ENCODE measurements around the gene FAM13B. TPM values are rescaled to one million over a fixed set of nuclear protein-coding genes. Genes with fewer than 3 reads are reported as not detected.
"Not testable (repeated sequence)": the region's sequence is repeated elsewhere in the genome, so short reads cannot be mapped to it uniquely, and the experiment has no call there.

FAM13B gene
- polyA plus RNA-seq, 1 of the 3 experiments (the other 2 are of a cell fraction) = 13.0 TPM

- ChIA-PET POLR2A (no interaction called here), CTCF (interaction anchor here (1.4 to 3.0 kb wide), 3 partner anchors 15 to 24 kb away, joined by 3 to 19 read pairs (median 7); no protein-coding TSS in a partner anchor)
- Histone ChIP-seq H3K4me3 (ENCODE audit: low read depth in 2 of 2, low read length in 1 of 2) (no peak overlapping the region), H2AFZ (ENCODE audit: low read depth) (no peak overlapping the region), H3F3A (replicated peaks; ENCODE audit: insufficient read depth) (no peaks in the 10 kb centered on the region), H3K36me3 (replicated peaks in 1 of 2; ENCODE audit: control insufficient read depth in 1 of 2, insufficient read depth in 2 of 2, low read length in 1 of 2) (no peaks in the 10 kb centered on the region), H3K4me1 (ENCODE audit: control insufficient read depth in 1 of 2, insufficient read depth in 2 of 2, low read depth in 1 of 2, low read length in 1 of 2) (no peaks in the 10 kb centered on the region), H3K4me2 (no peak overlapping the region), H3K79me2 (ENCODE audit: insufficient read depth) (no peaks in the 10 kb centered on the region), H4K20me1 (ENCODE audit: insufficient read depth) (no peaks in the 10 kb centered on the region), H3K9ac (no peak overlapping the region), H3K9me3 (no peaks in the 10 kb centered on the region), H3K27me3 (ENCODE audit: insufficient read depth) (no peaks in the 10 kb centered on the region; the same call in 1 of the 2 replicates), H3K9me2 (no peaks in the 10 kb centered on the region), H3K27ac (ENCODE audit: low read depth in 2 of 2, low read length in 1 of 2) (no peak overlapping the region)
- WGBS (ENCODE audit: low lambda C conversion rate) = 84% methylated on average over 3 of the region's 3 CpGs
- TF ChIP-seq RCOR1 (IDR thresholded peaks at IDR 0.05; ENCODE audit: low read length) = no peak
- TF ChIP-seq NFIC (IDR thresholded peaks at IDR 0.05; ENCODE audit: borderline replicate concordance) = no peak
- no peak for TF ChIP-seq YY1 (IDR thresholded peaks at IDR 0.05; ENCODE audit: low read depth)
- no peak for TF ChIP-seq FOXM1 (IDR thresholded peaks at IDR 0.05; ENCODE audit: low read depth)
- no peak for TF ChIP-seq CTCF (IDR thresholded peaks at IDR 0.05)
- TF ChIP-seq JUND (IDR thresholded peaks at IDR 0.05) = no peak
- no peak for TF ChIP-seq SIN3A (IDR thresholded peaks at IDR 0.05; ENCODE audit: borderline replicate concordance, low read depth, low read length)
- DNase-seq = no peak
These were observed 20.7 kb upstream of the FAM13B start for GRCh38 chr5:138053554-138053953.

GRCh38 chr5:138052718-138053117, 19.8 kb upstream of the FAM13B start:
- H3K9me3 ChIP-seq; H3K27ac ChIP-seq (ENCODE audit: low read depth in 2 of 2, low read length in 1 of 2); H4K20me1 ChIP-seq (ENCODE audit: insufficient read depth); H3K9ac ChIP-seq; H3K4me2 ChIP-seq; H3K4me3 ChIP-seq (ENCODE audit: low read depth in 2 of 2, low read length in 1 of 2); H3K4me1 ChIP-seq (ENCODE audit: control insufficient read depth in 1 of 2, insufficient read depth in 2 of 2, low read depth in 1 of 2, low read length in 1 of 2); H3K9me2 ChIP-seq; H3K79me2 ChIP-seq (ENCODE audit: insufficient read depth); H3K36me3 ChIP-seq (replicated peaks in 1 of 2; ENCODE audit: control insufficient read depth in 1 of 2, insufficient read depth in 2 of 2, low read length in 1 of 2); POLR2A ChIA-PET; H2AFZ ChIP-seq (ENCODE audit: low read depth); H3F3A ChIP-seq (replicated peaks; ENCODE audit: insufficient read depth); H3K27me3 ChIP-seq (ENCODE audit: insufficient read depth); DNase-seq: not testable (repeated sequence)
- CTCF ChIA-PET = interaction anchor here (1.3 kb wide), 1 partner anchor 25 kb away, joined by 3 read pairs; no protein-coding TSS in a partner anchor
- WGBS (ENCODE audit: low lambda C conversion rate) = 45% methylated on average over 1 of the region's 1 CpG

DNA sequence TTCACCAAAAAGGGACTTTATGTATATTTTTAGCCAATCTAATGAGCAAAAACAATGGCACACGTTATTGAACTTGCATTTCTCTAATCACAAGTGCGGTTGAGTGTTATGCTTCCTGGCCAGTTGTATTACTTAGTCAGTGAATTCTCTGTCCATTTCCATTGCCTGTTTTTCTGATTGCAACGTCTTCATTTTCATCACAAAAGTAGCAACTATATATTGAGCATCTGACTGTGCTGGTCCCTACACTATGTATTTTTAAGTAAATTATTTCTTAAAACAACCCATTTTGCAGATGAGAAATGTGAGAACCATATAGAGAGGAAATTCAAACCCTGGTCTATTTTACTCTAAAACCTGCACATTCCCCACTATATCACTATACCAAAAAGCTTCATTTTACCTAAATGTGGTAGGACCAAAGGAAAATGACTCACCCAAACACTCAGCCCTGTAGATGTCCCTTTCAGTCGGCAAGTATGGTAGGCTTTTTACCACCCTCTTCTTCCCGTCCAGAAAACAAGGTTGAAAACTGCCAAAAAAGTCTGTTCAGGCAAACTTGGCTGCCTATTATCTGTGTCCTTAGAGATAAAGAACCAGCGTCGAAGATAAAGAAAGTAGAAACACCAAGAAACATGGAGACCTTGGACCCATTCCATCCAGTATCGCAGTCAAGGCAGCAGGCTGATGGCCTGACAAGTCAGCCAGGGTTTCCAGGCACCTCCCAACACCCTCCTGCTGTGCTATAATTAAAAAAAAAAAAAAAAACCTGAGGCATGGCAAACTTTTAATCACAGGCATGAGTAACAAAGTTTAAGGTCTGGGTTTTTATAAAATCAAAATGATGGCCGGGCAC, 18.8 kb upstream of the FAM13B start:
- Histone ChIP-seq H3K4me1 (ENCODE audit: control insufficient read depth in 1 of 2, insufficient read depth in 2 of 2, low read depth in 1 of 2, low read length in 1 of 2) (no peaks in the 10 kb centered on the region), H3K9me3 (no peaks in the 10 kb centered on the region), H3F3A (replicated peaks; ENCODE audit: insufficient read depth) (no peaks in the 10 kb centered on the region), H4K20me1 (ENCODE audit: insufficient read depth) (no peaks in the 10 kb centered on the region), H3K27me3 (ENCODE audit: insufficient read depth) (no peaks in the 10 kb centered on the region), H3K27ac (ENCODE audit: low read depth in 2 of 2, low read length in 1 of 2) (no peak overlapping the region), H3K9ac (no peak overlapping the region), H3K4me3 (ENCODE audit: low read depth in 2 of 2, low read length in 1 of 2) (no peak overlapping the region), H2AFZ (ENCODE audit: low read depth) (no peak overlapping the region), H3K4me2 (no peak overlapping the region), H3K9me2 (no peaks in the 10 kb centered on the region), H3K36me3 (replicated peaks in 1 of 2; ENCODE audit: control insufficient read depth in 1 of 2, insufficient read depth in 2 of 2, low read length in 1 of 2) (no peaks in the 10 kb centered on the region), H3K79me2 (ENCODE audit: insufficient read depth) (no peaks in the 10 kb centered on the region)
- ChIA-PET POLR2A (no interaction called here), CTCF (interaction anchor here (1.3 kb wide), 1 partner anchor 26 kb away, joined by 3 read pairs; no protein-coding TSS in a partner anchor)
- no peak for DNase-seq
- 76% methylated on average over 9 of the region's 9 CpGs for WGBS (ENCODE audit: low lambda C conversion rate)
- no peak for TF ChIP-seq CTCF (IDR thresholded peaks at IDR 0.05)
- no peak for TF ChIP-seq EP300 (IDR thresholded peaks at IDR 0.05; ENCODE audit: borderline replicate concordance in 1 of 2, low read depth in 1 of 2, low read length in 1 of 2)
- no peak for TF ChIP-seq NFIC (IDR thresholded peaks at IDR 0.05; ENCODE audit: borderline replicate concordance)
- TF ChIP-seq FOXJ3 (CRISPR knock-in tag; IDR thresholded peaks at IDR 0.05) = no peak
- TF ChIP-seq ELF1 (IDR thresholded peaks at IDR 0.05) = no peak
- TF ChIP-seq GATA2 (CRISPR knock-in tag; IDR thresholded peaks at IDR 0.05) = no peak
- TF ChIP-seq JUND (IDR thresholded peaks at IDR 0.05) = no peak
- TF ChIP-seq CHD2 (IDR thresholded peaks at IDR 0.05; ENCODE audit: low read length, partially characterized antibody) = no peak
- no peak for TF ChIP-seq TEAD4 (IDR thresholded peaks at IDR 0.05; ENCODE audit: borderline replicate concordance, insufficient read depth)
- TF ChIP-seq MEF2A (IDR thresholded peaks at IDR 0.05; ENCODE audit: borderline replicate concordance, low read depth) = no peak
- TF ChIP-seq, protein P1, sequence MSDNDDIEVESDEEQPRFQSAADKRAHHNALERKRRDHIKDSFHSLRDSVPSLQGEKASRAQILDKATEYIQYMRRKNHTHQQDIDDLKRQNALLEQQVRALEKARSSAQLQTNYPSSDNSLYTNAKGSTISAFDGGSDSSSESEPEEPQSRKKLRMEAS (IDR thresholded peaks at IDR 0.05; ENCODE audit: low read depth) = no peak
- TF ChIP-seq RFX5 (IDR thresholded peaks at IDR 0.05; ENCODE audit: low read length) = no peak
- no peak for TF ChIP-seq GABPA (IDR thresholded peaks at IDR 0.05; ENCODE audit: low read depth)
- TF ChIP-seq NRF1 (IDR thresholded peaks at IDR 0.05; ENCODE audit: low read depth, low read length) = no peak

Data from SK-N-SH (cell line).